Measurements from ENCODE around the gene INTS7.
A peak's percentile ranks its signal among the peaks of the same experiment; 100 is the strongest.

The INTS7 gene

DNA sequence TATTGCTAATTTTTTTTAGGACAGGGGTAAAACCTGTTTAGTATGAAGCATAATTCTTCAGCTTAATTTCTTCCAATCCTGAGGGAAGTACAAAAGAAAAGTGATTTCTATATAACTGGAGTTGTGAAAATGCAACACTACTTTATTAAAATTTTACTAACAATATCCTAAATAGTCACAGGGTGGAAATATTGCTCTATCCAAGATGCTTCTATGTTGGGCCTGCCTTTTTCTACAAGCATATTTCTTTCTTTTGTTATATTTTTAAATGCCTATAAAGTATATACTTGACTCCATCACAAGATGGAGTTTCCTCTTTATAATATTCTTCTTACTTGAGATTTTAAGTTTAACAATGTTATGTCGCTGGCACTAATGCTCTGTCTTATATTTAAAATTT, 38.1 kb upstream of the INTS7 start:
- TF ChIP-seq, protein P1, sequence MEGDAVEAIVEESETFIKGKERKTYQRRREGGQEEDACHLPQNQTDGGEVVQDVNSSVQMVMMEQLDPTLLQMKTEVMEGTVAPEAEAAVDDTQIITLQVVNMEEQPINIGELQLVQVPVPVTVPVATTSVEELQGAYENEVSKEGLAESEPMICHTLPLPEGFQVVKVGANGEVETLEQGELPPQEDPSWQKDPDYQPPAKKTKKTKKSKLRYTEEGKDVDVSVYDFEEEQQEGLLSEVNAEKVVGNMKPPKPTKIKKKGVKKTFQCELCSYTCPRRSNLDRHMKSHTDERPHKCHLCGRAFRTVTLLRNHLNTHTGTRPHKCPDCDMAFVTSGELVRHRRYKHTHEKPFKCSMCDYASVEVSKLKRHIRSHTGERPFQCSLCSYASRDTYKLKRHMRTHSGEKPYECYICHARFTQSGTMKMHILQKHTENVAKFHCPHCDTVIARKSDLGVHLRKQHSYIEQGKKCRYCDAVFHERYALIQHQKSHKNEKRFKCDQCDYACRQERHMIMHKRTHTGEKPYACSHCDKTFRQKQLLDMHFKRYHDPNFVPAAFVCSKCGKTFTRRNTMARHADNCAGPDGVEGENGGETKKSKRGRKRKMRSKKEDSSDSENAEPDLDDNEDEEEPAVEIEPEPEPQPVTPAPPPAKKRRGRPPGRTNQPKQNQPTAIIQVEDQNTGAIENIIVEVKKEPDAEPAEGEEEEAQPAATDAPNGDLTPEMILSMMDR (IDR thresholded peaks at IDR 0.05; ENCODE audit: borderline replicate concordance, insufficient read depth, low read depth, low read length), result no peak
- no peak overlapping the region for H3K4me3 ChIP-seq (ENCODE audit: low read depth, low read length)

DNA sequence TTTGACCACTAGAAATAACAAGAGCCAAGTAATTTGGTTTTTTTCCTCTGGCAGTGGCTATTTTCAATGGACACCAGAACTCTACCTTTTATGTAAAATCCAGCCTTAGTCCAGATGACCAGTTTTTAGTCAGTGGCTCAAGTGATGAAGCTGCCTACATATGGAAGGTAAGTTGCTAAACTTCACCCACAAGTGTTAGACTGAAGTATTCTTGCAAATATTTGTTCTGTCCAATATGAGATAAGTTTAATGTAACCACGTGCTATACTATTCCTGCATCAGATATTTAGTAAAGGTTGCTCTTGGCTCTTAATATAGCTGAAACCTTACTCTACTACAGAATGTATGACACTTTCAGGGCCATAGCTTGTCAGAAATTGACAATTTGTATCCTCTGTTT, 36.7 kb upstream of the INTS7 start:
- TF ChIP-seq, protein P1 (IDR thresholded peaks at IDR 0.05; ENCODE audit: borderline replicate concordance, insufficient read depth, low read depth, low read length), result no peak
- no peak overlapping the region for H3K4me3 ChIP-seq (ENCODE audit: low read depth, low read length)

DNA sequence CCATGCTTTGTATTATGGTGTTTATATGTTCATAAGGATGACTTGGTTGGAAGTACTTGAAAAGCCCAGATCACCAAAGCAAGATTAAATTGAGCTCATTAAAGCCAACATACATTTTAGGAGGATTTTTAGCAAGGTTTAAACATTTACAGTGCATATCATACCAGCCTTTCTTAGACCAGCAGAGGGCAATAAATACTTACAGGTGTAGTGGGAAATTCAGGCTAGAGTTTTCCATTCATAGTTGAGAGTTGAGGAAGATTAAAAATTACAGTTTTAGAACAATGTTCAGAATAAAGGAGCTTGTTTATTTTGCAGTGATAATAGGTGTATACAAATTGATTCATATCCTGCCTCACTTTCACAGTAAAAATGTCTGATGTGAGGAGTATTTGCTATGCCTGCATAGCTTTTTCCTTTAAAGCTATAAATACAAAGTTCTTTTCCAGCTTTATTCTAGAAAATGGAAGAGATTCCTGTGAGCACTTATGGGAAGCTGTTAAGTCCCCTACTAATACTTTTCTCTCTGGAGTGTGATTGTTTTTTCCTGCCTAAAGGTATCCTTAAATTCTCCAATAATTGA, 35.5 kb upstream of the INTS7 start:
- no peak overlapping the region for H3K4me3 ChIP-seq (ENCODE audit: low read depth, low read length)
- TF ChIP-seq, protein P1 (IDR thresholded peaks at IDR 0.05; ENCODE audit: borderline replicate concordance, insufficient read depth, low read depth, low read length), result peak; percentile 29; the same call in 1 of the 2 replicates

DNA sequence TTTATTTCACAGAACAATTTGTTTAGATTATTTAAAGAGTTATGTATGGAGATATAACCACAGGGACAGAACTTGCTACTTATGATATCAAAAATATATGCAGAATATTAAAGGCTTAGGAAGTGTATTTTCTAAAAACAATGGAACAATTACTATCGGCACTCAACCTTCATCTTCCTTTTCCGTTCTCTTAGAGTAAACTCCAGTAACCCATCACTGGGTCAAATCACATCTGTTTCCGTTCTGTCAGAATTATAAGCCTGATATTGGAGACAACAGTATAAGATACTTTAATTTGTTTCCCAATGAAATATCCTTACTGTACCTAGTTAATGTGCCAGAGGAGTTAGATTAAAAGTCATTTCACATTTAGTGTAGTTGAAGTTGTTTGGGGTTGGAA, 32.4 kb upstream of the INTS7 start:
- no peak overlapping the region for H3K4me3 ChIP-seq (ENCODE audit: low read depth, low read length)

DNA sequence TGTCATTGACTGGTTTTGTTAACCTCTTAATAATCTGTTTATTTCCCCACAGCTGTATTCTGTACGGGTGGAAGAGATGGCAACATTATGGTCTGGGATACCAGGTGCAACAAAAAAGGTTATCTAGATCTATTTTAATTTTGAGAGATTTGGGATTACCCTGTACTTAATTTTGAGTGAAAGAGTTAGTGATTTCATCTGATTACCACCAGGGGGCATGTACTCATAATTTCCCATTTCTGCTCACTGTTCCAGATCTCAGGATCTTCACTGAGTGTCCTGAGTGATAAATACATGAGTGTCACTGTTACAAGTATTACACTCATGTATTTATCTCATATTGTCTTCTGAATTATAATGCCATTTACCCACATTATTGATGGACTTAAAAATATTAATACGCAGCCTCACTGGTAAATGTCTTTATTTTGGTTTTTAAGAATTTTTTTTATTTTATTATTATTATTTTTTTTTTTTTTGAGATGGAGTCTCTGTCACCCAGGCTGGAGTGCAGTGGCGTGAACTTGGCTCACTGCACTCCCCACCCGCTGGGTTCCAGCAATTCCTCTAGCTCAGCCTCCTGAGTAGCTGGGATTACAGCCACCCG, 27.6 kb upstream of the INTS7 start:
- TF ChIP-seq, protein P1 (IDR thresholded peaks at IDR 0.05; ENCODE audit: borderline replicate concordance, insufficient read depth, low read depth, low read length), result peak; percentile 40; the same call in 1 of the 2 replicates

More for the DNA sequence above, 32.4 kb upstream of the INTS7 start:
- TF ChIP-seq, protein P1 (IDR thresholded peaks at IDR 0.05; ENCODE audit: borderline replicate concordance, insufficient read depth, low read depth, low read length), result no peak

DNA sequence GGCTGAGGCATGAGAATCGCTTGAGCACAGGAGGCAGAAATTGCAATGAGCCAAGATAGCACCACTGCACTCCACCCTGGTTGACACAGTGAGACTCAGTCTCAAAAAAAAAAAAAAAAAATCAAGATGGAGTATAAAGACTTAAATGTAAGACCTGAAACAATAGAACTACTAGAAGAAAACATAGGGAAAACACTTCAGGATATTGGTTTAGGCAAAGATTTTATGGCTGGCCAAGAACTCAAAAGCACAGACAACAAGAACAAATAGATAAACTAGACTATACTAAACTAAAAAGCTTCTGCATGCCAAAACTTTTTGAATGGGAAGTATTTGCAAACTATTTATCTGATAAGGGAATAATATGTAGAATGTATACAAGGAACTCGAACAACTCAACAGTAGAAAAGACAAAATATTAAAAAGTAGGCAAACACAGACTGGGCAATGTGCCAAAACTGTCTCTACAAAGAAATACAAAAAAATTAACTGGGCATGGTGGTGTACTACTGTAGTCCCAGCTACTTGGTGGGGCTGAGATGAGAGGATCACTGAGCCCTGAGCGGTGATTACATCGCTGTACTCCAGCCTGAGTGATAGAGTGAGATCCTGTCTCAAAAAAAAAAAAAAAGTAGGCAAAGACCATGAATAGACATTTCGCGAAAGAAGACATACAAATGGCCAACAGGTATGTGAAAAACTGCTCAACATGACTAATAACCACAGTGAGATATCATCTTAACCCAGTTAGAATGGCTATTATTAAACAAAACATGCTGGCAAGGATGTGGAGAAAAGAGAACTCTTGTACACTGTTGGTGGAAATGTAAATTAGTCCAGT, 25.5 kb upstream of the INTS7 start:
- TF ChIP-seq, protein P1 (IDR thresholded peaks at IDR 0.05; ENCODE audit: borderline replicate concordance, insufficient read depth, low read depth, low read length), result no peak
- H3K4me3 ChIP-seq (ENCODE audit: low read depth, low read length), result no peak overlapping the region

More for the DNA sequence above, 27.6 kb upstream of the INTS7 start:
- no peak overlapping the region for H3K4me3 ChIP-seq (ENCODE audit: low read depth, low read length)
